CD8-positive, alpha-beta memory T cell (primary cell): ENCODE results near the gene LMX1A. TPM values are rescaled to one million over a fixed set of nuclear protein-coding genes. Genes with fewer than 3 reads are reported as not detected.

Experiments
- CTCF ChIA-PET: fragments of 350-600 bp; sonication (Branson Sonifier 250); formaldehyde crosslinking; loops from one replicate; lab custom pipeline; 2021; ENCODE audit warnings: antibody characterized with exemption; lab: Charles Lee
- POLR2A ChIA-PET: fragments of 350-600 bp; sonication (Branson Sonifier 250); formaldehyde crosslinking; loops from one replicate; lab custom pipeline; 2021; ENCODE audit warnings: antibody characterized with exemption; lab: Charles Lee
- DNase-seq, 5 donors: peaks; one replicate each; pipeline versions ENCODE4 v3.0.0 to v3.0.0-alpha.2; 2020 to 2022; ENCODE audit warnings: mixed read lengths in 1 of 5
- H3K27ac ChIP-seq: one replicate; pipeline ENCODE4 v1.7.0; 2013; ENCODE audit warnings: low read depth, mild to moderate bottlenecking, low read length, moderate library complexity
- H3K27me3 ChIP-seq: 2 replicates; pipeline ENCODE4 v1.7.0; 2013; ENCODE audit warnings: low read length, mild to moderate bottlenecking; ENCODE audit not compliant: insufficient read depth, poor library complexity, severe bottlenecking
- H3K36me3 ChIP-seq: 2 replicates; pipeline ENCODE4 v1.7.0; 2013; ENCODE audit warnings: mild to moderate bottlenecking, low read length, moderate library complexity; ENCODE audit not compliant: insufficient read depth
- H3K4me1 ChIP-seq: 2 replicates; pipeline ENCODE4 v1.7.0; 2013; ENCODE audit warnings: mild to moderate bottlenecking, low read length, moderate library complexity; ENCODE audit not compliant: insufficient read depth
- H3K4me3 ChIP-seq: 2 replicates; pipeline ENCODE4 v1.7.0; 2013; ENCODE audit warnings: mild to moderate bottlenecking, low read length
- H3K9me3 ChIP-seq: 2 replicates; pipeline ENCODE4 v1.7.0; 2013; ENCODE audit warnings: mild to moderate bottlenecking, low read length
- H3K27ac Mint-ChIP-seq, 8 donors: one replicate each; pipeline ENCODE4 v1.8.0; 2020 to 2021; ENCODE audit warnings: mixed read lengths in 8 of 8, mild to moderate bottlenecking in 6 of 8, inconsistent platforms in 3 of 8, moderate library complexity in 3 of 8
- H3K27me3 Mint-ChIP-seq, 2 donors: one replicate each; pipeline ENCODE4 v1.8.0; 2020 to 2021; ENCODE audit warnings: mixed read lengths in 2 of 2, mild to moderate bottlenecking in 1 of 2, moderate library complexity in 1 of 2
- H3K36me3 Mint-ChIP-seq, 3 donors: one replicate each; pipeline ENCODE4 v1.8.0; 2020 to 2021; ENCODE audit warnings: mixed read lengths in 3 of 3, inconsistent platforms in 1 of 3, mild to moderate bottlenecking in 1 of 3
- H3K4me1 Mint-ChIP-seq, 3 donors: one replicate each; pipeline ENCODE4 v1.8.0; 2020 to 2021; ENCODE audit warnings: mixed read lengths in 3 of 3, inconsistent platforms in 1 of 3, mild to moderate bottlenecking in 1 of 3
- H3K4me3 Mint-ChIP-seq, 7 donors: one replicate each; pipeline ENCODE4 v1.8.0; 2020 to 2021; ENCODE audit warnings: mixed read lengths in 7 of 7, mild to moderate bottlenecking in 6 of 7, moderate library complexity in 4 of 7, inconsistent platforms in 2 of 7
- H3K9me3 Mint-ChIP-seq, 5 donors: one replicate each; pipeline ENCODE4 v1.8.0; 2020 to 2022; ENCODE audit warnings: mixed read lengths in 5 of 5, mild to moderate bottlenecking in 3 of 5, moderate library complexity in 2 of 5, inconsistent platforms in 1 of 5
- polyA plus RNA-seq: library from polyadenylated mRNA; unstranded; fragments of 300-500 nt; fragmentation: Illumina TruSeq; gene quantifications from one replicate; pipeline ENCODE4 v1.2.3, GENCODE V29; 2021
- total RNA-seq, 2 experiments: library from RNA; stranded (reverse); gene quantifications; one replicate each; pipeline ENCODE4 v1.2.3, GENCODE V29; 2021

Gene LMX1A
- total and polyA plus RNA-seq, 3 experiments from 2014 or later = not detected

DNA sequence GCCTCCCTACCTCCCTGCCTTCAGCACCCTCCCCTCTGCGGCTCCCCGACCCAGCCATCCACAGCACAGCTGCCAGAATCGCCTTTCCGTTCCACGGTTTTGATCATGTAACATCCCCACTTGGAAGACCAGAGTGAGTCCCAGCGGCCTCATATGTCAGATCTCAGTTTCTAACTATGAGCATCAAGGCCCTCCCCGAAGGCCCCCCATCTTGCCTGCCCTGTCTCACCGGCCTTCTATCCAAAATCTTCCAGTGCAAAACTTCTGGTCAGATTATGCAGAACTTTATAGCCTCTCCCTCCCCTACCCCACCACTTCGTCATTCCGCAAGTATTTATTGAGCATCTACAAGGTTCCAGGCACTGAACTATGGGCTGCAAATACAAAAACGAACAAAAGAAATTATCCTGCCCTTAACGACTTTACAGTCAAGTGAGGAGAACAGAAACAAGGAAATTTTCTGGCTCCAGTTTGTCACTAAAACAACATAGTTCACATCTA, 20.3 kb upstream of the LMX1A start:
- Mint-ChIP-seq H3K4me3 (peak overlapping the region; percentile 1 to 90 (median 77)), H3K36me3 (no peaks in the 10 kb centered on the region), H3K27me3 (peaks cover 53 to 65% of the 10 kb centered on the region in 2 donors), H3K4me1 (peaks cover 15 to 19% (median 19%) of the 10 kb centered on the region in 3 donors), H3K27ac (peak overlapping the region in 1 of 8 donors; percentile 52), H3K9me3 (peaks cover 0 to 4% (median 0%) of the 10 kb centered on the region in 5 donors)
- no peaks in the 10 kb centered on the region for H3K9me3 ChIP-seq
- ChIA-PET POLR2A (no interaction called here), CTCF (interaction anchor here (2.4 to 2.7 kb wide), 2 partner anchors 9 to 16 kb away, joined by 11 to 22 read pairs; no protein-coding TSS in a partner anchor)
- no peak for DNase-seq
- H3K36me3 ChIP-seq = no peaks in the 10 kb centered on the region
- peaks cover 20% of the 10 kb centered on the region for H3K4me1 ChIP-seq
- no peak overlapping the region for H3K27ac ChIP-seq
- H3K4me3 ChIP-seq = no peak overlapping the region
- peaks cover 18% of the 10 kb centered on the region for H3K27me3 ChIP-seq

- Mint-ChIP-seq H3K27ac (peak overlapping the region in 1 of 8 donors; percentile 52), H3K9me3 (peaks cover 0 to 4% (median 0%) of the 10 kb centered on the region in 5 donors), H3K4me3 (peak overlapping the region; percentile 1 to 90 (median 77)), H3K36me3 (peaks cover 0 to under 1% (median 0%) of the 10 kb centered on the region in 3 donors), H3K4me1 (peaks cover 15 to 19% (median 19%) of the 10 kb centered on the region in 3 donors), H3K27me3 (peaks cover 53 to 69% of the 10 kb centered on the region in 2 donors)
- CTCF ChIA-PET = interaction anchor here (2.0 to 2.7 kb wide), 3 partner anchors 8 to 16 kb away, joined by 5 to 22 read pairs (median 11); no protein-coding TSS in a partner anchor
- no peaks in the 10 kb centered on the region for H3K9me3 ChIP-seq
- peaks cover 18% of the 10 kb centered on the region for H3K27me3 ChIP-seq
- POLR2A ChIA-PET = no interaction called here
- peaks cover 20% of the 10 kb centered on the region for H3K4me1 ChIP-seq
- DNase-seq = no peak
- H3K4me3 ChIP-seq = no peak overlapping the region
- no peak overlapping the region for H3K27ac ChIP-seq
- H3K36me3 ChIP-seq = no peaks in the 10 kb centered on the region
Measured at GRCh38 chr1:165376041-165376810, 19.7 kb upstream of the LMX1A start.

GRCh38 chr1:165375623-165376022, 19.1 kb upstream of the LMX1A start:
- H3K27me3 Mint-ChIP-seq = peaks cover 52 to 70% of the 10 kb centered on the region in 2 donors
- peaks cover 15 to 19% (median 19%) of the 10 kb centered on the region in 3 donors for H3K4me1 Mint-ChIP-seq
- CTCF ChIA-PET = interaction anchor here (2.0 to 2.7 kb wide), 3 partner anchors 8 to 17 kb away, joined by 5 to 22 read pairs (median 11); no protein-coding TSS in a partner anchor
- peak overlapping the region in 3 of 7 donors; percentile 38 to 55 (median 39) for H3K4me3 Mint-ChIP-seq
- H3K36me3 Mint-ChIP-seq = peaks cover 0 to 3% (median 0%) of the 10 kb centered on the region in 3 donors
- Histone ChIP-seq H3K4me3 (no peak overlapping the region), H3K9me3 (no peaks in the 10 kb centered on the region), H3K27ac (no peak overlapping the region), H3K36me3 (no peaks in the 10 kb centered on the region), H3K4me1 (peaks cover 20% of the 10 kb centered on the region), H3K27me3 (peaks cover 18% of the 10 kb centered on the region)
- POLR2A ChIA-PET = no interaction called here
- peaks cover 0 to 4% (median 0%) of the 10 kb centered on the region in 5 donors for H3K9me3 Mint-ChIP-seq
- DNase-seq = no peak
- no peak overlapping the region for H3K27ac Mint-ChIP-seq

DNA sequence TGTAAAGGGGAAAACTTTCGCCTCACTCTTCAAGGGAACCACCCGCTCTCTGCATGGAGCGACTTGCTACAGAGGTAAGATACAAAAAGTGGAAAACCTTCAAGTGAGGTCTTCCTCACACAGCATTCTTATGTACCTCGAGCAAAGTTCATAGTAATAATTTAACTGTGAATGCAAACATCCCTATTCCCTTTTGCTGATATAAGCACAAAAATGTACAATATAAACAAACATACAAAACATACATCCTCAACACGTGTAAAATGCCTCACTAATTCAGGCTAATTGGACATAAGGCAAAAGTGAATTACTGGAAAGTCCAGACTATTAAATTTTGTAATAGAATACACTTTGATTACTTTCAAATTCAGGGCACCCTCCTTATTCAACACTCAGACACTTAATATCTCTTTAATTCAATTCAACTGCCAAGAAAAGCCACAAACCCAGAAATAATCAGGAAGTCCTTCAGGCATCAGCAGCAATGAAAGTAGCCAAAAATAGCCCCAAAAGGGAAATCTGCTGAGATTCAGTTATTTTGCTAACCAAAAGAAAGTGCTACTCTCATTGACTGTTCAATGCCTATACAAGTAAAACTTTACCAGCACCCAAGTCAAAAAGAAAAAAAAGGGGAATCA, 15.2 kb upstream of the LMX1A start:
- DNase-seq = no peak
- H3K36me3 Mint-ChIP-seq = peaks cover 0 to 3% (median 0%) of the 10 kb centered on the region in 3 donors
- H3K9me3 ChIP-seq = no peaks in the 10 kb centered on the region
- peaks cover 18% of the 10 kb centered on the region for H3K27me3 ChIP-seq
- no peak overlapping the region for H3K27ac ChIP-seq
- CTCF ChIA-PET = interaction anchor here (1.4 kb wide), 1 partner anchor 17 kb away, joined by 3 read pairs; no protein-coding TSS in a partner anchor
- peaks cover 10 to 16% (median 12%) of the 10 kb centered on the region in 3 donors for H3K4me1 Mint-ChIP-seq
- H3K4me3 ChIP-seq = no peak overlapping the region
- POLR2A ChIA-PET = no interaction called here
- peaks cover 49 to 94% of the 10 kb centered on the region in 2 donors for H3K27me3 Mint-ChIP-seq
- no peak overlapping the region for H3K4me3 Mint-ChIP-seq
- H3K4me1 ChIP-seq = peaks cover 16% of the 10 kb centered on the region
- no peaks in the 10 kb centered on the region for H3K36me3 ChIP-seq
- H3K27ac Mint-ChIP-seq = no peak overlapping the region
- peaks cover 0 to 2% (median 0%) of the 10 kb centered on the region in 5 donors for H3K9me3 Mint-ChIP-seq

GRCh38 chr1:165369255-165369848, 12.8 kb upstream of the LMX1A start:
- Histone ChIP-seq H3K36me3 (no peaks in the 10 kb centered on the region), H3K4me3 (no peak overlapping the region), H3K27me3 (peaks cover 10% of the 10 kb centered on the region), H3K27ac (no peak overlapping the region), H3K9me3 (no peaks in the 10 kb centered on the region), H3K4me1 (no peaks in the 10 kb centered on the region)
- H3K4me1 Mint-ChIP-seq = peaks cover 0 to 3% (median 0%) of the 10 kb centered on the region in 3 donors
- peaks cover 39 to 87% of the 10 kb centered on the region in 2 donors for H3K27me3 Mint-ChIP-seq
- H3K27ac Mint-ChIP-seq = no peak overlapping the region
- ChIA-PET CTCF (interaction anchor here (1.0 to 5.1 kb wide), 11 partner anchors 10 to 229 kb away, joined by 3 to 52 read pairs (median 7); partner anchors contain the start of gene LMX1A), POLR2A (no interaction called here)
- H3K4me3 Mint-ChIP-seq = no peak overlapping the region
- H3K36me3 Mint-ChIP-seq = peaks cover 0 to 3% (median 0%) of the 10 kb centered on the region in 3 donors
- no peaks in the 10 kb centered on the region for H3K9me3 Mint-ChIP-seq
- DNase-seq = peak in 4 of 5 donors; percentile 21 to 57 (median 42)

GRCh38 chr1:165367375-165367993, 11.0 kb upstream of the LMX1A start:
- CTCF ChIA-PET = interaction anchor here (0.7 to 5.1 kb wide), 22 partner anchors 8 to 232 kb away, joined by 3 to 52 read pairs (median 6); partner anchors contain the start of gene LMX1A
- H3K27me3 Mint-ChIP-seq = peaks cover 29 to 78% of the 10 kb centered on the region in 2 donors

DNA sequence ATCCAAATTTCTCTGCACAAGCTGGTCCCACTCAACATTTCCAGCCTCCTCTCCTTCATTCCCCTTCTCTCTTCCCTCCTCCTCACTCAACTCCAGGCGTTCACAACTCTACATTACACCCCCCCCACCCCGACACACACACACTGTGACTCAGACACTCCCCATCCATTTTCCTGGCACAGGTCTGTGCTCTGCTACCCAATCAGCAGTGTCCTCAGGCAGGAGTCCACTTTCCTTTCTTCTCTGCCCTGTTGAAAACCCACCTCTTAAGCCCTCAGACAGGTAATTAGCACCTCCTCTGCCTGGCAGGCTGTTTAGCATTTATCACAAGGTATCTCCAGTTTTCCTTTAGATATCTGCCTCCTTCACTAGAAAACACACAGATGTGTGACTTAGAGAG, 8.8 kb upstream of the LMX1A start:
- Mint-ChIP-seq H3K4me1 (peaks cover 0 to 3% (median 0%) of the 10 kb centered on the region in 3 donors), H3K27me3 (peaks cover 34 to 68% of the 10 kb centered on the region in 2 donors), H3K36me3 (no peaks in the 10 kb centered on the region), H3K9me3 (no peaks in the 10 kb centered on the region), H3K4me3 (no peak overlapping the region), H3K27ac (no peak overlapping the region)
- no peaks in the 10 kb centered on the region for H3K36me3 ChIP-seq
- CTCF ChIA-PET = no interaction called here
- POLR2A ChIA-PET = no interaction called here
- H3K4me1 ChIP-seq = no peaks in the 10 kb centered on the region
- DNase-seq = no peak
- no peak overlapping the region for H3K4me3 ChIP-seq
- no peak overlapping the region for H3K27ac ChIP-seq
- no peaks in the 10 kb centered on the region for H3K27me3 ChIP-seq
- no peaks in the 10 kb centered on the region for H3K9me3 ChIP-seq

More at GRCh38 chr1:165367375-165367993, 11.0 kb upstream of the LMX1A start:
- H3K27ac ChIP-seq = no peak overlapping the region
- H3K36me3 Mint-ChIP-seq = peaks cover 0 to 3% (median 0%) of the 10 kb centered on the region in 3 donors
- H3K9me3 ChIP-seq = no peaks in the 10 kb centered on the region
- H3K27me3 ChIP-seq = peaks cover 3% of the 10 kb centered on the region
- H3K36me3 ChIP-seq = no peaks in the 10 kb centered on the region
- no peak overlapping the region for H3K4me3 Mint-ChIP-seq
- POLR2A ChIA-PET = no interaction called here
- no peak overlapping the region for H3K4me3 ChIP-seq
- H3K9me3 Mint-ChIP-seq = no peaks in the 10 kb centered on the region
- peak; percentile 51 to 81 (median 74) for DNase-seq
- H3K4me1 ChIP-seq = no peaks in the 10 kb centered on the region
- H3K27ac Mint-ChIP-seq = no peak overlapping the region
- H3K4me1 Mint-ChIP-seq = peaks cover 0 to 3% (median 0%) of the 10 kb centered on the region in 3 donors
